Measurements from ENCODE around the gene APP.
A peak's percentile ranks its signal among the peaks of the same experiment; 100 is the strongest.
"Not testable (repeated sequence)": the region's sequence is repeated elsewhere in the genome, so short reads cannot be mapped to it uniquely, and the experiment has no call there.

The APP gene

DNA sequence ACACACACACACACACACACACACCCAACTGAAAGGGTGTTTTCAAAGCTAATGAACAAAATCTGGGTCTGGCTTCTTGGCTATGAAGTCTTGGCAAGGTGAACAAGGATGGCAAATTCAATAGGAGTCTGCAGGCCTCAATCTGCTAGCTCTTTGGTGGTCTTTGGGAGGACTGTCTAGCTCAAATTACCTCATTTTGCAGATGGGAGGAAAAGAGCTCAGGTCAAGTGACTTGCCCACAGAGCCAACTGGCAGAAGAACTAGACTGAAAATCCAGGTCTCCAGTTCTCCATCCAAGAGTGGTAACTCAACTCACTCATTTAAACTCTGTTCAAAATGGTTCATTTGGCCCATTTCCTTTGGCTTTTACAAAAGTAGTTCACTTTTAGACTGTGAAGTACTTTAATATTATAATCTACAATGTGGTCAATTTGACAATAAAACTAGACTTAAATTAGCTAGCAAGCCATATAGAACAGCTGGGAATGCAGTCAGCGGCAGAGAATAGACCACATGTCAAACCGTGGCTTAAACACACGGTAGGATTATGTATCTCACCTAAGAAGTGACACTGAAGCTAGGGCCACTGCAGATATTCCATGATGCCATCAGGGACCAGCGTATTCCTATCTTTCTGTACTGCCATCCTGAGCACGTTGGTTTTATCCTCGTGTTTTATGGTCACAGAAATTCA lies 112.9 kb downstream of the APP start:
- no peak for FAIRE-seq

DNA sequence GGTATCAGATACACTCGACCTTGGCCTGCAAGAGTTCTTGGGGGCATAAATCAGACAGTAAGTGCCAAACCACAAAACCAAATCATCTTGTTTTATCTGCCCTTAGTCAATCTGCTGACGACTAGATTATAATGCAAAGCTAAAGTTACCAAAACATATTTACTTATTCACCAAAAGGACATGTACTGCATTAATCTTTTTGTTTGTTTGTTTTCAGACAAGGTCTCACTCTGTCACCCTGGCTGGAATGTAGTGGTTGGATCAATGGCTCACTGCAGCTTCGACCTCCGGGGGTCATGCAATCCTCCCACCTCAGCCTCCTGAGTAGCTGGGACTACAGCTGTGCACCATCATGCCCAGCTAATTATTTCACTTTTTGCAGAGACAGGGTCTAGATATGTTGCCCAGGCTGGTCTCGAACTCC lies 114.7 kb downstream of the APP start:
- FAIRE-seq, result no peak

DNA sequence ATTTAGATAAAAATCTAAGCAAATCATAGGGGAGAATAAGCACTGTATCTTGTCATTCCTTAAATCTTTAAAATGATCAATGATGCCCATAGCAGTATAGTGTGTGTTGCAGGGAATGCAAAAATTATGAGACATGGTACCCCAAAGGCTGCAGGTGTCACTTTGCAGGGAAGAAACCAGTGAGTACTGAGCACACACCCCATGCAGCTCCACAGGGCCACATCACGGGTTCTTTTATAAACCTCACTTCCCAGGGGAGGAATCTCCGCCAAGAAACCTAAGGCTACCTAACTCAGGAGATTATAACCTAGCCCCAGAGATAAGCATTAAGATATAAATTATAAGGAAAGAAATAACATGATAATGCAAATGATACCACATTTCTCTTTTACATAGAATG lies 115.6 kb downstream of the APP start:
- FAIRE-seq, result no peak

DNA sequence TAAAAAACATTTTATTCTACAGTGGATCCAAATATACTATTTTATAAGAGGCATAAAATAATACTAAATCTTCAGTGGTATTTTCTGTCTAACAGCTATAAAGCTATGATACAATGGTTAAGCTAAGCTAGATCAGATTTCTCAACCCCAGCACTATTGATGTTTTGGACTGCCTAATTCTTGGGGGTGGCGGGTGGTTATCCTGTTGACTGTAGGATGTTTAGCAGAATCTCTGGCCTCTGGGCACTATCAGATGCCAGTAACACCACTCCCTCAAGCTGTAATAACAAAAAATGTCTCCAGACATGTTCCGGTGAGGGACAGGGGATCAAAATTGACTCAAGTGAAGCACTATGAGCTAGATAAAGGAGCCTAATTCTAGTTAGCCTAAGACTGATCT lies 118.5 kb downstream of the APP start:
- no peak for FAIRE-seq

DNA sequence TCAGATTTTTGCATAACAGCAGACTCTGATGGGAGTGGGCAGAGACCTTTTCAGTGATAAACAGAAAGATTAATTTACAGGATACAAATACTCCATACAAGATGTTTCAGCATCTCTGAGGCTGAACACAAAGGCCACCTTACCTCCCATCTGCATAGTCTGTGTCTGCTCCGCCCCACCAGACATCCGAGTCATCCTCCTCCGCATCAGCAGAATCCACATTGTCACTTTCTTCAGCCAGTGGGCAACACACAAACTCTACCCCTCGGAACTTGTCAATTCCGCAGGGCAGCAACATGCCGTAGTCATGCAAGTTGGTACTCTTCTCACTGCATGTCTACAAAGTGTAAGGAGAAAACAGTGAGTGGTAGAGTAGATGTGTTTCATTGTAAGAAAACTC lies 119.7 kb downstream of the APP start:
- FAIRE-seq, result no peak

DNA sequence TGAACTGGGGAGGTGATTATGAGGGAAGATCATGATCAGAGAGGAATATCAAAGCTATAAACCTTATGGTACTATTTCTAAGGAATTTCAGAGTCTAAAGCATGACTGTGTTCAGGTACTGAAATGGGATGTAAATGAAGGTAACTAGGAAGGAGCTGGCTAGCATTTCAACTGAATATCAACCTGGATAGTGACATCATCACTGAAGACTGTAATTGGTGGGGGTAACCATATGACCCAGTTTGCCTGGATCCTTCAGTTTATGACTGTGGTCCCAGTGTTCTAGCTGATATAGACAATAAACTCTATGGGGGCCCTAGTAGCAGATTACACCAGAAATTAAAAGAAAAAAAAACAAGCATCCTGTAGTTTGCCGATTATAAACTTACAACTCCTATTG lies 120.8 kb downstream of the APP start:
- FAIRE-seq, result no peak

DNA sequence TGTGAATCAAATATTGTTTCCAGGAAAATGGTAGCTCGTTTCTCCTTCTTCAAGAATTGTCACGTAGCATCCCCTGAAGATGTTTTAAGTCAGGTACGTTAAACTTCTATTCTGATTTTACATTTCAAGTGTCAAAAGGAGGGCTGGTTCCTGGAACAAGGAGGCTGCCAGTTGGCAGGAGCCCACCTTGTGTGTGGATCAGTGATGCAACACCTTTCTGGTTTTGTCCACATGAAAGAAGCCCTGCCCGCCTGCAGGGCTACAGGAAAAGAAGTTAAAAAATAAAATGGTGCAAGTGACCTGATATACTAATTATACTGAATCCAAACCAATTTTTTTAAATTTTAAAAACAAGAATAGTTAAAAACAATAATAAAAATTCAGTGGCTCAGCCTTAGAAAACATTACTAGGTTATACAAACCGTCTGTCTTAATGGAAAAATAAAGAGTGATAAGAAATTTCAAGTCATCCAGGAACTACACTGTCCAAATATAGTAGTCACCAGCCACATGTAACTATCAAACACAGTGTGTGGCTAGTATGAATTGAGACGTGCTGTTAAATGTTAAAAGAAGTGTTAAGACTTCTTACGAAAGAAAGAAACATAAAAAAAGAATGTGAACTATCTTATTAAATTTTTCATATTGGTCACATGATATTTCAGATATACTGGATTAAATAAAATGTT lies 123.1 kb downstream of the APP start:
- peak; percentile 16 for FAIRE-seq

DNA sequence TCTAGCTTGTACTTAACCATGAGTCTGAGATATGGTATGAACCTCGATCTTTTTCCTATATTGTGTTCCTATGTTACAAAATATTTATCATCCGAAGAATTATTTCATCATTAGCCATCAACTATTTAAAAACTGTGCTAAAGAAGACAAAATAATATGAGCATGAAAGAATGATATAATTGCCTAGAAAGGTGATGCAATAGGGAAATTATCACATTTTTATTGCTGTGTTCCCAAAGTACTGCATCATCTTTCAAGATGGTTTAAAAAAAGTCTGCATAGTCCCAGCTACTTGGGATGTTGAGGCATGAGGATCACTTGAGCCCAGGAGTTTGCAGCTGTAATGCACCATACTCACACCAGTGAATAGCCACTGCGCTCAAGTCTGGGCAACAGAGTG lies 126.7 kb downstream of the APP start:
- no peak for FAIRE-seq

DNA sequence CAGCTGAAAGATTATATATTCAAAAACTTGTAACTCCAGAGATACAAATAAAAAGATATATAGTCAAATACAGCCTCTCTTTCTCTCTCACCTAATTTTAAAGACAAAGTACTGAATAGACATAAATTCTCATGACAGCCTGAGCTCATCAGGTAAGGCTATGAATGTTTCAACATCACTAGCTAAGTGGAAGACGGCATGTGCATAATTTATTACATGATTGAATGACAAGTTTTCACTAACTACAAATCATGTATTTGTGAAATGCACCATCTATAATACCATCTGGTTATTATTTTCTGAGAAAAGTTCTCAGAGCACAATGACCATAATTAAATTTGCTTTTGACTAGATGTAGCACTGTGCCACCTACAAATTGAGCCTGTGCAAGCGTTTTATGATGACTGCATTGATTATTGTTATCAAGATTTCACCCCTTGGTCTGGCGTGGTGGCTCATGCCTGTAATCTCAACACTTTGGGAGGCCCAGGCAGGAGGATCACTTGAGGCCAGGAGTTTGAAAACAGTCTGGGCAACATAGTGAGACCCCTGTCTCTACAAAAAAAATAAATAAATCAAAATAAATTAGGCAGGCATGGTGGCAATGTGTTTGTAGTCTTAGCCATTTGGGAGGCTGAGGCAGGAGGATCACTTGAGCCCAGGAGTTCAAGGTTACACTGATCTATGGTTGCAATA lies 128.2 kb downstream of the APP start:
- no peak for FAIRE-seq

DNA sequence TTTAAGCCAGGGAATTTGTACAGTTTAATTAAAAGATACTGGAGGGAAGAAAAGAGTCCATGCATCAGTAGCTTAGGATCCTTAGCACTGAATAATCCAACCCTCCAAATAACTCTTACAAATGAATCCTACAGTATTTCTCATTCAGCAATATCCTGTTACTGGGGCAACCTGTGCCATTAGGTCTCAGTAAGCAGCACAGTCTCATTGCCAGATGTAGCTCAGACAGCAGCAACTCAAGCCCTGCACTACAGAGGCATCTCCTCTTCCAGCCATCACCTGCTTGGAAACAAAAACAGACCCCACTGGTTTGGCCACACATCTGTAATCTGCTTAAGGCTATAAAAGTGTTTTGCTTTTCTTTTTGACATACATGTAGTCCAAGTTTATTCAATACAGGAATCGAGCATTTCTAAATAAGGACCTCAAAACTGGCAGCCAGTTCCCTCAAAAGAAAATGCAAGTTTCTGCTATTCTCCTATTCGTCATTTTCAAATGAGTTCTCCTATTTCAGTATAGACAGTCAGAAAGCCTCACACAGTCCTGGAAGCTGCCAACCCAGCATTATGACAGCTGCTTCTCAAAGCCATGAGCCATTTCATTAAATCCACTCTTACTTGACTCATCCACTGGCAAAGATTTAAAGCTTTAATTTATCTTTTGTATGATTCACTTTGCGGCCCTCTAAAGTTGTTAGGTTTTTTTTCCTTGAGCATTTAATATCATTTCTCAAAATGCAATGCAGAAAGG lies 129.0 kb downstream of the APP start:
- FAIRE-seq, result no peak

DNA sequence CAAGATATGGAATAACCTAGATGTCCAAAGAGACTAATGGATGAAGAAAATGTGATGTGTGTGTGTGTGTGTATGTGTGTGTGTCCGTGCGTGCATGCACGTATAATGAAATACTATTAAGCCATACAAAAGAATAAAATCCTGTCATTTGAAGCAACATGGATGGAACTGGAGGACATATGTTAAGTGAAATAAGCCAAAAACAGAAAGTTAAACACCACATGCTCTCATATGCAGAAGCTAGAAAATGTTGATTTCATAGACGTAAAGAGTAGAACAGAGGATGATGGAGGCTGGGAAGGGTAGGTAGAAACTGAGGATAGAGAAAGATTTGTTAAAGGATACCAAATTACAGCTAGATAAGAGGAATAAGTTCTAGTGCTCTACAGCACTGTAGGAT lies 133.7 kb downstream of the APP start:
- FAIRE-seq, result no peak

DNA sequence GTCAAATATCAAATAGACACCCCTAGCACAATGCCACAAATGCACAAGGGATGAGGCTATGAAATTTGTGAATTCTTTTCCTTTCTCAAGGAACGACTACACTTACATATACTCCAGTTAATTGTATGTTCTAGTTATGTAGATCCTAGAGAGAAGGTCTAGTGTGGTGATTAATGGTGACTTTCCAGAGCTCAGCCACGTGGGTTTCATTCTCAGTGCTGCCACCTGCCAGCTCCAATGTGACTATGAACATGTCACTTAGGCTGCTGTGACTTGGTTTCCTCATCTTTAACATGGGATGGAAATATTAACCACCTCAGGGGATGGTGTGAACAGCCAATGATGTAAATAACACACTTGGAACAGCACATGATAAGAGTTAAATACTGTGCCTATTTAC lies 138.3 kb downstream of the APP start:
- FAIRE-seq, result no peak

DNA sequence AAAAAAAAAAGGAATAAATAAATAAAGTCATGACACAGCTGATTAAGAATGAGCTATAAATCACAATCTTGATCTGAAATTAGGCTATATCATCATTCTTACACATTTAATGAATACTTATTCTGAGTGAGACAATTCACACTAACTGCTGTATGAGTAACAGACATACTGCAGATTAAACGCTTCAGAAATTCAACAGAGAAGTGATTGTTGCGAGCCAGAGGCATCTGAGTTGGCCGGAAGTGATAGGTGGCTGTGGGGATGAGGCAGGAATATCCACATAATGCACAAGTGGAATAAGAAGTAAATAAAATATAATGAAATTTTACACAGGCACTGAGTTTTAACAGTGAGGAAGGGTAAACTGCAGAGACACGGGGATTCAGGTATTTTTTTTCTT lies 142.4 kb downstream of the APP start:
- FAIRE-seq, result no peak

DNA sequence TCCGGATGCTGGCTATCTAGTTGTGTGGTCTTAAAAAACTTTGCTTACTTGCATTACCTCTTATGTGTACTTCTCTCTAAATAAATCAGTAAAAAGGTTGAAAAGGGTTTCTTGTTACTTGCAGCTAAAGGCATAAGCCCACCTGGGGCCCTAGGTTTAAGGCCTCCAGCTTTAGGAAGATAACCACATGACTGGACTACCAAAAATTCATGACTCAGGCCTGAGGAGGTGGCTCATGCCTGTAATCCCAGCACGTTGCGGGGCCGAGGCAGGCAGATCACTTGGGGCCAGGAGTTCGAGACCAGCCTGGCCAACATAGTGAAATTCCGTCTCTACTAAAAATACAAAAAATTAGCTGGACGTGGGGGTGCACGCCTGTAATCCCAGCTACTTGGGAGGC lies 142.9 kb downstream of the APP start:
- FAIRE-seq, result no peak

DNA sequence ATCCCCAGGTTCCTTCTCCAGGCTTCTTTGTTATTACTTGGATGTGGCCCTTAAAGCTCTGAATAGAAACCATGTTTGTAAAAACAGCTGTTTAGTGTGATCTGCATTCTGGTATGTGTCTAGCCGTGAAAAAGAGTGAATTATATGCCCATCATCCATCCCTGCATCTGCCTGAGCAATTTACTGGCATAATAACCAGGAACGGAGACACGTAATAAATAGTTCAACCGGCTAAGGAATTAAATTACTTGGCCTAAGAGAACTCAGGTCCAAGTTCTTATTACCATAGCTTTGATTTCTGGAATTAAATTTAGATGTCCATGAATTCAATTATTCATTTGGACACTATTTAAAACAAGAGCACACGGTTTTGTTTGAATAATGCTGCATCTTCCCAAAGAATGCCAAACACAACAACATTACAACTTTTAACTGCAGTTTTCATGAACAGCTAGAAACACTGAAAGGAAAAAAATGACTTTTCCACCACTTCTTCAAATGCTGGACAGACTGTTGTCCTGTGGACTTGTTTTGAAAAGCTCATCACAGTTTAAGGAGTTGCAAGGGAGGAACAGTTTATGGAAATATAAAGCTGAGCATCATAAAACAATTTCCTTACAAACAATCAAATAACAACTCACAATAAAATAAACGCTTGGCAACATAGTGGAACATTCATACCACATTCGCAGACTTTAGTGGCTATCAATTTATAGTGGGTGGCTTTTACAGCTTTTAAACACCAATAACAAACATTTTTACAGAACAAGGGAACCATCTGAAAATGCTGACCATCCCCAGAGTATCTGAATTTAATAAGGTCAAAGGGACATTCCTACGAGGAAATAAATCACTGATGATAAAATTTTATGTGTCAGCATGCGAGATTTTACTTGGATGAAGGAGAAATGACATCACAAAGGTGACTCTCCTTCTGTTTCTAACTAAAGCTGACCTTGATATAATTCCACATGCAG lies 144.7 kb downstream of the APP start:
- no peak for FAIRE-seq

DNA sequence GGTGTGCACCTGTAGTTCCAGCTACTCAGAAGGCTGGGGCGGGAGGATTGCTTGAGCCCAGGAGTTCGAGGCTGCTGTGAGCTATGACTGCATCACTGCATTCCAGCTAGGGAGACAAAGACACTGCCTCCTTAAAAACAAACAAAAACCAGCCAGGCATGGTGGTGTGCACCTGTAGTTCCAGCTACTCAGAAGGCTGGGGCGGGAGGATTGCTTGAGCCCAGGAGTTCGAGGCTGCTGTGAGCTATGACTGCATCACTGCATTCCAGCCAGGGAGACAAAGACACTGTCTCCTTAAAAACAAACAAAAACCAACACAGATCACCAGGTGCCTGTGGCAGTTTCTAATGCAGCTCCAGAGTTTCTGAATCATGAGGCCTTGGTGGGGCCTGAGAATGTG lies 147.2 kb downstream of the APP start:
- FAIRE-seq, result not testable (repeated sequence)

DNA sequence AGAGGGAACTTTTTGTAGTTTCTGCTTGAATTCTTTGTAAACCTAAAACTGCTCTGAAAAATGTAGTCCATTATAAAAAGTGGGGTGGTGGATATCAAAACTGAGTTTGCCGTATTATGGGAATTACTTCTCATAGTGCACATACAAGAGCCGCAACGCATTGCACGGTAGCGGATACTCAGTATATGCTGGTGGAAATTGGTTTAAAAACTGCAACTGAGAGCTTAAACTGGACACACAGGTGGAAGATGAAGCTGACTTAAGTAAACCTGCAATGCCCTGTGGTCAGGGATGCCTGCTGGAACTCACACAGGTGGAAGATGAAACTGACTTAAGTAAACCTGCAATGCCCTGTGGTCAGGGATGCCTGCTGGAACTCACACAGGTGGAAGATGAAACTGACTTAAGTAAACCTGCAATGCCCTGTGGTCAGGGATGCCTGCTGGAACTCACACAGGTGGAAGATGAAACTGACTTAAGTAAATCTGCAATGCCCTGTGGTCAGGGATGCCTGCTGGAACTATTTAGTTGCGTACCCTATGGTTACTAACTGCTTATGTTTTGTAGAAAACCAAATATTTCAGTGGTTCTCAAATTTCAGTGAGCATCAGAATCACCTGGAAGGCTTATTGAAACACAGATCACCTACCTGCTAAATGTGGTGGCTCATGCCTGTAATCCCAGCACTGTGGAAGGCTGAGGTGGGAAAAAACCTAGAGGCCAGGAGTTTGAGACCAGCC lies 147.8 kb downstream of the APP start:
- not testable (repeated sequence) for FAIRE-seq

DNA sequence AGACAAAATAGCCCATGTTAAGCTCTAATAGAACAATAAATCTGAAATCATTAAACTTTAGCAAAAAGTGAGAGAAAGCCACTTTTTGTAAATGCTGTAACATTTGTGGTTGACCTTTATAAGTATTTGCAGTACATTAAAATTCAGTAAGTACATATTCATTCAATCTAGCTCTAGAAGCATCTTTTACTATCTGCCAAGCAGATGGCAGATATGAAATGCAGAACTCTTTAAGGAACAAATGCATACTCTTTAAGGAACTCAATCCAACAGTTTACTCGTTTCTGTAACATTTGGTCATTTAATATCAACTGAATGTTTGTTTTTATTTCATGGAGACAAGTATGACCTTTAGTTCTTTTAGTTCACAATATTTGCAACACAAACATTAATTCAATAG lies 150.1 kb downstream of the APP start:
- peak; percentile 3 for FAIRE-seq

DNA sequence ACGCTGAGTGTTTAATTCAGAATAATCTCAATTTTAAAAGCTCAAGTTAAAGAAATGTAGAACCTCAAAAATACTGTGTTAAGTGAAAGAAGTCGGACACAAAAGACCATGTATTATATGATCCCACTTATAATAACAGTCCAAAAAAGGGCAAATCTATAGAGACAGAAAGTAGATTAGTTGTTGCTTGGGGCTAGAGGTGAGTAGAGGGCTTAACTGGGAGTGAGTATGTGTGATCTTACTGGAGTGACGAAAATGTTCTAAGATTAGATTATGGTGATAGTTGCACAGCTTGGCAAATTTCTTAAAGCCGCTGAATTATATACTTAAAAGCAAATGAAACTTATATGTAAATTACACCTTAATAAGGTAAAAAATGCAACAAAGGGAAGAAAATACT lies 150.5 kb downstream of the APP start:
- no peak for FAIRE-seq

DNA sequence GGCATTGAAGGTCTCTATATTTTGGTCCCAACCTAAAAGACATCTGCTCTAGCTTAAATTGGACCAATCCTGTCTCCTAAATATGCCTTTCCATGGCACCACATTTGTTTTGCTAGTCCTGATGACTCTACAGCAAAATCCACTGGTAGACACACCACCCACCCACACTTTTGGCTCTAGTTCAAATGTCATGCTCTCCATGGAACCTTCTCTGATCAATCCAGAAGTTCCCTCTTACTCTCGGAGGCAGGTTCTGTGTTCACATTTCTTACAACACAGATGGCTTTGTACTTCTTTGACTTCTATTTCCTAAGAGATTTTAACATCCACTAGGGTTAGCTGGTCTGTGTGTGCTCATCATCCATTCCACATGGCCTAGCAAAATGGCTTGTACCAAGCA lies 151.3 kb downstream of the APP start:
- no peak for FAIRE-seq

DNA sequence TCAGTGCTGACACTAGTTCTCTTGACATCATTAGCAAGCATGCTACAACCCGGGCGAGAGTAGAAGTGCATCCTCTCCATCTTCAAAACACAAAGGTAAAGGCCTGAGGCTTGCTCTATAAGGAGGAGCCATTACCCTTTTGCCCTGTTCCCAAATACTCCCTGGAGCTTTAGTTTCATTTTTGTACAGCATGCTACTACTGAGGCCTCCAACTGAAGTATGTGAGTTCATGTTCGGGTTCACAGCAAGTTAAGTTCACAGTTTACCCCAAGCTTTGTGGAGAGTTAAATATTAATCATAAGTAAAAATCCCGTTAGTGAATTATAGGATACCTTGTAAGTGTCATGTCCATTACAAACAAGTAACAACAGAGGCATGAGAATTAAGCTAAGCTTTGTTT lies 156.6 kb downstream of the APP start:
- FAIRE-seq, result no peak

DNA sequence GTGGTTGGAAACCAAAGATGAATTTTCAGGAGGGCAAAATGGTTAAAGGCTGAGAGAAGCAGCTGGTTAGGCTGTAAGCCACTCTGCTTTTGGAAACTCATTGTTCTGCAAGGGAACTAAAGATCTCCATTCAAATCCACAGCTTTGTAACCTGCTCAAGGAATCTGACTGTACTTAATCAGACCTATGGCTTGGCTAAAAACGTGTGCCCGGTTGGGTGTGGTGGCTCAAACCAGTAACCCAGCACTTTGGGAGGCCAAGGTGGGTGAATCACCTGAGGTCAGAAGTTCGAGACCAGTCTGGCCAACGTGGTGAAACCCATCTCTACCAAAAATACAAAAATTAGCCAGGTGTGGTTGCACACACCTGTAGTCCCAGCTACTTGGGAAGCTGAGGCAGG lies 158.1 kb downstream of the APP start:
- not testable (repeated sequence) for FAIRE-seq
